ENCODE measurements around the gene GPC6. TPM values are rescaled to one million over a fixed set of nuclear protein-coding genes. Genes with fewer than 3 reads are reported as not detected.

The GPC6 gene
- total and polyA plus RNA-seq, 2 donors (not counting 1 experiment from before 2014, with no cell fraction given): not detected

DNA sequence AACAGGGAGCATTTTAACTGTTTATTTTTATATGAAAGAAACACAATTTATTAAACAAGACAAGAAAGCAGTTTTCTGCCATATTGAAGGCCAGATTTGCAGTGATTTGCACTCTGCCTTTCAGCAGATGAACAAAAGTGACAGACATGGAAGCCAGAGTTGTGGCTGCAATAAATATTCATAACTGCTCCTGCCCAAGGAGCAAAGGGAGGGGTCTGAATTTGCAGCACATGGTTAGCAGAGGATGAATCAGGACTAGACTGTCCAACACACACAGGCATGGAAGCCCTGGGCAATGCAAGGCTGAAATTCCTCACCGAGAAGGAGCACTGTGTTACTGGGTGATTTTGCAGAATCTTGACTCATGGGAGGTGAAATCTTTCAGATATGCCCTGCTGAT lies 834.7 kb downstream of the GPC6 start:
- no peaks in the 10 kb centered on the region for H3K36me3 ChIP-seq (replicated peaks in 1 of 2; ENCODE audit: control extremely low read depth in 1 of 2, control insufficient read depth in 1 of 2, extremely low read depth in 1 of 2, insufficient read depth in 2 of 2, low read length in 1 of 2)
- no peak overlapping the region for H2AFZ ChIP-seq (ENCODE audit: insufficient read depth, low read depth, low read length, poor library complexity, severe bottlenecking)
- H3K9ac ChIP-seq (ENCODE audit: low read length): no peak overlapping the region
- ChIA-PET CTCF (no interaction called here), POLR2A (no interaction called here)
- no peak overlapping the region for H3K27ac ChIP-seq (ENCODE audit: low read length in 2 of 2)
- no peaks in the 10 kb centered on the region for H3K4me1 Mint-ChIP-seq
- no peak for TF ChIP-seq EZH2 (IDR thresholded peaks at IDR 0.05; ENCODE audit: borderline replicate concordance, insufficient read depth, low read depth, low read length, poor library complexity, severe bottlenecking)
- TF ChIP-seq, protein P1, sequence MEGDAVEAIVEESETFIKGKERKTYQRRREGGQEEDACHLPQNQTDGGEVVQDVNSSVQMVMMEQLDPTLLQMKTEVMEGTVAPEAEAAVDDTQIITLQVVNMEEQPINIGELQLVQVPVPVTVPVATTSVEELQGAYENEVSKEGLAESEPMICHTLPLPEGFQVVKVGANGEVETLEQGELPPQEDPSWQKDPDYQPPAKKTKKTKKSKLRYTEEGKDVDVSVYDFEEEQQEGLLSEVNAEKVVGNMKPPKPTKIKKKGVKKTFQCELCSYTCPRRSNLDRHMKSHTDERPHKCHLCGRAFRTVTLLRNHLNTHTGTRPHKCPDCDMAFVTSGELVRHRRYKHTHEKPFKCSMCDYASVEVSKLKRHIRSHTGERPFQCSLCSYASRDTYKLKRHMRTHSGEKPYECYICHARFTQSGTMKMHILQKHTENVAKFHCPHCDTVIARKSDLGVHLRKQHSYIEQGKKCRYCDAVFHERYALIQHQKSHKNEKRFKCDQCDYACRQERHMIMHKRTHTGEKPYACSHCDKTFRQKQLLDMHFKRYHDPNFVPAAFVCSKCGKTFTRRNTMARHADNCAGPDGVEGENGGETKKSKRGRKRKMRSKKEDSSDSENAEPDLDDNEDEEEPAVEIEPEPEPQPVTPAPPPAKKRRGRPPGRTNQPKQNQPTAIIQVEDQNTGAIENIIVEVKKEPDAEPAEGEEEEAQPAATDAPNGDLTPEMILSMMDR (IDR thresholded peaks at IDR 0.05): no peak
- H3K4me3 Mint-ChIP-seq: no peak overlapping the region
- H4K20me1 ChIP-seq (ENCODE audit: control insufficient read depth, insufficient read depth, low read length, poor library complexity, severe bottlenecking): no peaks in the 10 kb centered on the region
- no peaks in the 10 kb centered on the region for H3K9me3 ChIP-seq (ENCODE audit: control extremely low read depth in 1 of 3, control insufficient read depth in 2 of 3, insufficient read depth in 1 of 3, low read length in 2 of 3)
- no peaks in the 10 kb centered on the region for H3K4me1 ChIP-seq (ENCODE audit: control insufficient read depth in 2 of 2, insufficient read depth in 2 of 2, low read length in 2 of 2)
- WGBS (ENCODE audit: insufficient coverage): no CpG with 5 or more reads among the region's 1 CpG
- H3K27me3 Mint-ChIP-seq: no peaks in the 10 kb centered on the region
- H3K9me3 Mint-ChIP-seq (ENCODE audit: insufficient read depth): no peaks in the 10 kb centered on the region
- no peak for ATAC-seq (ENCODE audit: low read depth)
- intact Hi-C loops (cut with micrococcal nuclease): no loop called here
- H3K4me3 ChIP-seq (ENCODE audit: control extremely low read depth in 1 of 5, extremely low read depth in 1 of 5, insufficient read depth in 1 of 5, low read depth in 2 of 5, low read length in 4 of 5): no peak overlapping the region
- no peak for DNase-seq
- H3K4me2 ChIP-seq (replicated peaks; ENCODE audit: low read depth, low read length, poor library complexity, severe bottlenecking): no peak overlapping the region
- no peaks in the 10 kb centered on the region for H3K79me2 ChIP-seq (ENCODE audit: control insufficient read depth, insufficient read depth, low read length)
- no peak overlapping the region for H3K27ac Mint-ChIP-seq
- no peaks in the 10 kb centered on the region for H3K27me3 ChIP-seq (replicated peaks in 1 of 4; ENCODE audit: control extremely low read depth in 1 of 4, control insufficient read depth in 3 of 4, insufficient read depth in 4 of 4, low read length in 3 of 4)

- Mint-ChIP-seq H3K4me3 (no peak overlapping the region), H3K9me3 (ENCODE audit: insufficient read depth) (no peaks in the 10 kb centered on the region), H3K27ac (no peak overlapping the region), H3K4me1 (no peaks in the 10 kb centered on the region), H3K27me3 (no peaks in the 10 kb centered on the region)
- ChIA-PET CTCF (no interaction called here), POLR2A (no interaction called here)
- Histone ChIP-seq H3K4me1 (ENCODE audit: control insufficient read depth in 2 of 2, insufficient read depth in 2 of 2, low read length in 2 of 2) (no peaks in the 10 kb centered on the region), H2AFZ (ENCODE audit: insufficient read depth, low read depth, low read length, poor library complexity, severe bottlenecking) (no peak overlapping the region), H3K9me3 (ENCODE audit: control extremely low read depth in 1 of 3, control insufficient read depth in 2 of 3, insufficient read depth in 1 of 3, low read length in 2 of 3) (no peaks in the 10 kb centered on the region), H3K27me3 (replicated peaks in 1 of 4; ENCODE audit: control extremely low read depth in 1 of 4, control insufficient read depth in 3 of 4, insufficient read depth in 4 of 4, low read length in 3 of 4) (no peaks in the 10 kb centered on the region), H4K20me1 (ENCODE audit: control insufficient read depth, insufficient read depth, low read length, poor library complexity, severe bottlenecking) (no peaks in the 10 kb centered on the region), H3K9ac (ENCODE audit: low read length) (no peak overlapping the region), H3K4me2 (replicated peaks; ENCODE audit: low read depth, low read length, poor library complexity, severe bottlenecking) (no peak overlapping the region), H3K79me2 (ENCODE audit: control insufficient read depth, insufficient read depth, low read length) (no peaks in the 10 kb centered on the region), H3K36me3 (replicated peaks in 1 of 2; ENCODE audit: control extremely low read depth in 1 of 2, control insufficient read depth in 1 of 2, extremely low read depth in 1 of 2, insufficient read depth in 2 of 2, low read length in 1 of 2) (no peaks in the 10 kb centered on the region), H3K27ac (ENCODE audit: low read length in 2 of 2) (no peak overlapping the region), H3K4me3 (ENCODE audit: control extremely low read depth in 1 of 5, extremely low read depth in 1 of 5, insufficient read depth in 1 of 5, low read depth in 2 of 5, low read length in 4 of 5) (no peak overlapping the region)
- DNase-seq (no peak), ATAC-seq (ENCODE audit: low read depth) (no peak)
- intact Hi-C loops (cut with micrococcal nuclease): no loop called here
- no peak for TF ChIP-seq EZH2 (IDR thresholded peaks at IDR 0.05; ENCODE audit: borderline replicate concordance, insufficient read depth, low read depth, low read length, poor library complexity, severe bottlenecking)
- TF ChIP-seq, protein P1 (IDR thresholded peaks at IDR 0.05): no peak
Measured at GRCh38 chr13:94063096-94063495, 836.5 kb downstream of the GPC6 start.

Data from B cell (primary cell).